ENCODE results near the gene SSR2.

DNA sequence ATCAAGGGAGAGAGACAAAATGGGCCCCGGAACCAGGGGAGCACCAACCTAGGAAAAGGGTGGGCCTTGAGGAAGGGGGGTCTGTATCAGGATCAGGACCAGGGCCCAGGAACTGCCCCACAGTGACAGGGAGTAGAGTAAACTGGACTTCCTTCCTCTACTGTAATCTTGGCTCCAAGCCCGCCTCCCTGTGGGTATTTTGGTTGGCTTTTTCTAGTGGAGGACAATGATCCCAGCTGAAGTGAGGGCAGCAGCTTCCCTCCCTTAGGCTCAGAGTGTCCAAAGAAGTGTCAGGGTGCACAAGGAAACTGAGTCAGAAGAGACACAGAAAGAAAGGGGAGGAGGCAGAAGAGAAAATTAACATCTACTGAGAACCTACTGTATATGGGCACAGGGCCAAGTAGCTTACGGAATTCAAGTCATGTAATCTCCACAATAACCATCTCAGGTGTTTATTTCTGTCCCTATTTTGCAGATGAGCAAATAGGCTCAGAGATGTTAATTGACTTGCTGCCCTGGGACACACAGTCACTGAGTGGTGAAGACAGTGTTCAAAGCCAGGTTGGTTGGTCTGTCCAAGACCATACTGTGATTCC is 28.0 kb upstream of the SSR2 start:
- TF ChIP-seq, protein P1, sequence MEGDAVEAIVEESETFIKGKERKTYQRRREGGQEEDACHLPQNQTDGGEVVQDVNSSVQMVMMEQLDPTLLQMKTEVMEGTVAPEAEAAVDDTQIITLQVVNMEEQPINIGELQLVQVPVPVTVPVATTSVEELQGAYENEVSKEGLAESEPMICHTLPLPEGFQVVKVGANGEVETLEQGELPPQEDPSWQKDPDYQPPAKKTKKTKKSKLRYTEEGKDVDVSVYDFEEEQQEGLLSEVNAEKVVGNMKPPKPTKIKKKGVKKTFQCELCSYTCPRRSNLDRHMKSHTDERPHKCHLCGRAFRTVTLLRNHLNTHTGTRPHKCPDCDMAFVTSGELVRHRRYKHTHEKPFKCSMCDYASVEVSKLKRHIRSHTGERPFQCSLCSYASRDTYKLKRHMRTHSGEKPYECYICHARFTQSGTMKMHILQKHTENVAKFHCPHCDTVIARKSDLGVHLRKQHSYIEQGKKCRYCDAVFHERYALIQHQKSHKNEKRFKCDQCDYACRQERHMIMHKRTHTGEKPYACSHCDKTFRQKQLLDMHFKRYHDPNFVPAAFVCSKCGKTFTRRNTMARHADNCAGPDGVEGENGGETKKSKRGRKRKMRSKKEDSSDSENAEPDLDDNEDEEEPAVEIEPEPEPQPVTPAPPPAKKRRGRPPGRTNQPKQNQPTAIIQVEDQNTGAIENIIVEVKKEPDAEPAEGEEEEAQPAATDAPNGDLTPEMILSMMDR (optimal IDR thresholded peaks at IDR 0.05 in 1 of 3, IDR thresholded peaks at IDR 0.05 in 1 of 3, conservative IDR thresholded peaks at IDR 0.05 in 1 of 3; ENCODE audit: extremely low read depth in 1 of 3, insufficient read depth in 2 of 3, low read length in 3 of 3) = no peak
- TF ChIP-seq EZH2 (IDR thresholded peaks at IDR 0.05; ENCODE audit: low read length) = no peak
